ENCODE results near the gene MLLT3.

MLLT3 gene

DNA sequence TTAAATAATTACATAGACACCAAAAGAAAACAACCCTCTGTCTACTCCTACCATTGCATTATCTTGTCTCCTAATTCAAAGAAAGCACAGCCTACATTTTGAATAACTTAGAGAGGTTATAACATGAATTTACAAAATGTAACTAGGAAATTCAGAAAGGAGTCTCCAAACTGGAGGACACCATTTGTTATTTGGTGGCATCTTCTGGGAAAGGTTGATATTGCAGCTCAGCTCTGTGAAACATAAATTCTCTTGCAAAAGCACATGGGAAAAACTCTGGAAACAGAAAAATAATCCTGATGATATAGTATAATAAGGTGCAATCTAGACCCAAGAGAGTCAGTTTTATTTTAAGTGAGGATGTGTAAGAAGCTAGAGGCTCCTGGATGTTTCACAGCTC lies 215.3 kb downstream of the MLLT3 start:
- no peak for FAIRE-seq

DNA sequence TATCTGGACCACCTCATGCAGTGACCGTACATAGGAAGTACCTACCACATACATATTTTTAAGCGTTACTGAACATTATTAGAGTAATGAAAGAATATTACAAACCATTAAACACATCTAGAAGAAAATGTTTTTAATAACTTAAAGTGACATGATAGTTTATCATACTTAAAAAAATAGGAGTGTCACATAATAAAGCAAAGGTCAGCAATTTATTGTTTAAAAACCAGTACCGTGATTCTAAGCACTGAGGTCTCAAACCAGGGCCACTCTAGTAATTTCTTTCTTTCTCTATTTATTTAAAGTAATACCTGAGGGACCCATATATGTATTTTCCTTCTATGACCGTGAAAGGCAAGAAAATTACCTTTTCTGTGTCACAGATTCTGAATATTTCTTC lies 216.0 kb downstream of the MLLT3 start:
- no peak for FAIRE-seq

DNA sequence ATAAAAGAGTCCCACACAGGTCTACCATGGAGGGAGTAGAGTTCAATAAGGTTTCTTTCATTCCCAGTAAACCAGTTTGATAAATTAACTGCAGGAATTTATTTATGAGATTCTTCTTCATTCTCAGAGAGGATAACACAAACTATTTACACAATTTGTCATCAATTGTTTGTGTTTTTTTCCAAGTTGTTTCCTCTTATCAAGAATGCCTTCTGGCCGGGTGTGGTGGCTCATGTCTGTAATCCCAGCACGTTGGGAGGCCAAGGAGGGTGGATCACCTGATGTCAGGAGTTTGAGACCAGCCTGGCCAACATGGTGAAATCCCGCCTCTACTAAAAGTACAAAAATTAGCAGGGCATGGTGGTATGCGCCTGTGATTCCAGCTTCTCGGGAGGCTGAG lies 216.7 kb downstream of the MLLT3 start:
- no peak for FAIRE-seq

DNA sequence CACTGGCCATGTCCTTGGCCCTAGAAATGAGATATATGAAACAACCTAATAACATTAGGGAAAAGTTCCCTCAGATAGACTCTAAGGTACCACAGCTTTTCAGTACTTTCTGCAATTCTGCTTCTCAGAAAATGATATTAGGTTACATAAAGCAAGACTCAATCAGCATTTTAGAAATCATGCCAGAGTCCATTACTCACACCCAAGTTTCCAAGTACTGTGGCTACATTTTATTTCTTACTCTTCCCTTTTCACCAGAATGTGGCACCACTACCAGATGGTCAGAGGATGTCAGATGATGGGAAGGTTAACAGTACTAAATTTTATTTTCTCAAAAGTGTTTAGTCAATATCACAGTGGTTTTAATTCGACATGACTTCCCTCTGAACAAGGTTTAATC lies 217.2 kb downstream of the MLLT3 start:
- FAIRE-seq: no peak

GRCh38 chr9:20404192-20404813 lies 218.0 kb downstream of the MLLT3 start:
- FAIRE-seq: no peak

DNA sequence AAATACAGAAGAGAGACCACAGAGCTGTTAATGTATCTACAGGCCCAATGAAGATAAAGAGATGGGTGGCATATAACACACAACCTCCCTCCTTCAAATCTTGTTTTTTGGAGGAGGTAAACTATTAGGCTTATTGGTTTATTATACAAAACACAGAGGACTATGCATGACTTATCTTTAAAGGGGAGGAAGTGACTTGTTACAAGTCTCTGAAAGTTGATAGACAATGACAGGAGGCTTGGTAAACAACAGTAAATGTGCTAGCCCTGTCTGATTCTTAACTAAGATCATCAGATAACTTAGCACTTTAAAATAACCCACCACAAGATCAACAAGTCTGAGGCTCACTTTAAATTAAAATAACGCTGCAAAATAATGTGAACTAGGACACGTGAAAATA lies 219.0 kb downstream of the MLLT3 start:
- no peak for FAIRE-seq

- FAIRE-seq: no peak
These were observed 219.9 kb downstream of the MLLT3 start for GRCh38 chr9:20402273-20402875.

- FAIRE-seq: no peak
These were observed 223.6 kb downstream of the MLLT3 start for GRCh38 chr9:20398536-20399338.

GRCh38 chr9:20397348-20397747 lies 225.0 kb downstream of the MLLT3 start:
- FAIRE-seq: no peak

DNA sequence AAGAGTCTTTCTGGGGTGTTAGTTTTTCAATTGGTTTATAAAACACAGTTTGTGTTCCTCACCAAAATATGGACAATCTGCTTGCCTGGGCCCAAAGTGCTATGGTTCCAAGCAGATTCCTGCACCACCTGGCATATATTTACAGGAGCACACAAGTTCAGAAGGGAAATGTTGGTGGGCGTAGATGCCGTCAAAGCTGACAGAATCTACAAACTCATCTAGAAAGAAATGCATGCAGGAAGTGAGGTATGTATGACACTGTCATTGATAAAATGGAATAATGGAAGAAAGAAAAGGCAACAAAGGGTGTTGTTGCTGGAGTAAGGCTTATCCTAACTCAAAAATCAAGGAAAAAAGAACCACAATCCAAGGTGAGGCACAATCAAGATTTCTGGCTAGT lies 225.8 kb downstream of the MLLT3 start:
- no peak for FAIRE-seq

- no peak for FAIRE-seq
These were observed 226.6 kb downstream of the MLLT3 start for GRCh38 chr9:20395651-20396050.

DNA sequence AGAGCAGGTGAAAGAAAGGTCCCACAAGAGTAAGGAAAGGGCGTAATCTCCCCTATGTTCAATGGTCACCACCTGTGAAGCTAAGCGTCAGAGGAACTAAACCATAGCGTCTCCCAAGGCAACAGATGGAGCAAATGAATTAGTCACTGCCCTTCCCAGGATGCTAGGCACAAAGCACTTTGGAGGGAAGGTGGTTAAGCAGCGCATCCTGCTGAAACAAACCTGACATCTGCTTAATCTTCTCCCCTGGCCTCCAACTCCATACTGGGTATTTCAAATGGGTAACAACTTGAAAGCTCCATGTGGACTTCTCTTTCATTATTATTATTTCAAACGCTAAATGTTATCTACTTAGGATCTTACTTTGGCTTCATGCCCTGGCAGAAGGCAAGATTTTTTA lies 227.3 kb downstream of the MLLT3 start:
- no peak for FAIRE-seq

DNA sequence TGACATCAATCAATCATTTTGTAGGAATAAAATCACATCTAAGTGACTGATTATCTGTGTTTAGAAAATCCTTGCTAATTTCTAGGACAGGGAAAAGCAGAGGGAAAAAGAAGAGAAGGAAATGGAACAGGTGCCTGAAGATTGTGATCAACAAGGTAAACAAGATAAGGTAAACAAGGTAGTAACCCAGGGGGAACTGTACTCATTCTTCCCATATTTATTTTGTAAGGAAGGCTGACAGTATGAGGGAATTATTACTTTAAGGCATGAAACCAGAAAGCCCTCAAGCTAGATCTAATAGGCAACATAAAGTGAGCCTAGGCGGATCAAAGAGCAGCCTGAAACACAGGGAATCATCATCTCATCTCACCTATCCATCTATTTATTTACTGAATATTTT lies 231.1 kb downstream of the MLLT3 start:
- no peak for FAIRE-seq

- no peak for FAIRE-seq
These were observed 231.9 kb downstream of the MLLT3 start for GRCh38 chr9:20390400-20390799.

DNA sequence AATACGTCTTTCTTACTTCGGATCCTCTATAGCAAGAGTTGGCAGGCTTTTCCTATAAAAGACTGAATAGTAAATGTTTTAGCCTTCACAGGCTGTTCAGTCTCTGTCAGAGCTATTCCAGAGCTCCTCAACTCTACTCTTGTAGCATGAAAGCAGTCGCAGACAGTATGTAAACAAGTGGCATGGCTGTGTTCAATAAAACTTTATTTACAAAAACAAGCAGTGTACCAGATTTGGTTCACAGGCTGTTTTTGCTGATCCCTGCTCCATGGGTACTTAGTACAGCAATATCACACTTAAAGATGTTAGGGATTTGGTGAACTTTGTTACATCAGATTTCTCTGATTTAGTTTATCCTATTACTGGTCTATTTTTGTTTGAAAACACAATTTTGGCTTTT lies 235.2 kb downstream of the MLLT3 start:
- FAIRE-seq: no peak

DNA sequence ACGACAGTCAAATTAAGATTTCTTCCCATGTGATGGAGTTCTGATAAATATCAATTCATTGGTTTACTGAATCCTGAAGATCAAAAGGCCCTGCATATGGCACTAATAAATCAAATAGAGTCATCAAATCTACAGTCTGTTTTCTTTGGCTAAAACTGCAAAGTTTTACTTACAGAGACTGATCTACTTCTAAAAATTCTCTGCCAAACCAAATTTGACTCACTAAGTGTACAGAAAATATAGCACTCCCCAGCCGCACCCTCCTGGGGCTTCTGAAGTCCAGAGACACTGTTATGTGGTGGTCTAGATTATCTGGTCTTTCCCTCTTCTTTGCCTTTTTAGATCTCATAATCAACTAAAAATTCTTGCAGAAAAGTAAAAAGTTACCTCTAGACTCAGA lies 237.7 kb downstream of the MLLT3 start:
- FAIRE-seq: no peak

DNA sequence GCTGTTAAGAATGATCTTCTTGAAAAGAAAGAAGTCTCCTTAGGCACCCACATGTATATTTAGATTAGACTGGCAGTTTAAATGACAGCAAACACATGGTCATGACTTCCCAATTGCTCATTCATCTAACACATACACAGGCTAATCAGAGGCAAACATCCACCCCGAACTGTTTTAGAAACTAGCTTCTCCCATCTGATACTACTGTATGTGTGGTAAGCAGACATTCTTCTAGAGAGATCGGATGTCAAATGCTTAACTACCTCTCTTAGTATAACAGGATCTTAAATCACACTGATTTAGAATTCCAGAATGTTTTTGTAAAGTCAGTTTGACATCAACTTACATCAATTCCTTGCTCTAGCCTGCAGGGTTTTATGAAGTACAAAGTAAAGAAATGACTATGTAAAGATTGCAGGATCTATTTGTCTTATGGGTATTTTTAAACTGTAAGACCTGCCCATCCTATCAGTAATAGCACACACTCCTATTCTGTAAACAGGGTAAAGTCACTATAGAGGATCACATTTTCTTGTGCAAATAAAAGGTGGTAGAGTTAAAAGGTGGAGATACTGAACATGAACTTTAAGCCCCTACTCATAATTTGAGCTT lies 239.7 kb downstream of the MLLT3 start:
- no peak for FAIRE-seq

DNA sequence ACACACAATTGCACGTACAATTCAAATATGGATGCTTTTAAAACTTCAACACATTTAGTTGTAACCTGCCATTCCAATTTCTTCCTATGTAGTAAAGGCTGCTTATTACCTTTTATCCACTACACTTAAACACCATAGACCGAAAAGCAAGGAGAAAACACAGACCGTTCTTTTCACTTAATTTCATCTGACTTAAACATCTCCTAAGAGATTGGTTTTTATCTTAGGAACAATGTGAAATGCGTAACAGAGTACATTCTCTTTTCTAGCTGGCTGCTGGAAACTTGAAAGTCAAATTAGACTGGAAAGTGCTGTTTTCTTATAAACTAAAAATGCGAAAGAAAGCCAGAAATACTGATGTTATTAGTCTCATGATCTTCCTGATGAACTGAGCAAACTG lies 241.8 kb downstream of the MLLT3 start:
- FAIRE-seq: no peak

GRCh38 chr9:20379804-20380225 lies 242.5 kb downstream of the MLLT3 start:
- no peak for FAIRE-seq

- FAIRE-seq: no peak
These were observed 243.4 kb downstream of the MLLT3 start for GRCh38 chr9:20378851-20379250.

- no peak for FAIRE-seq
These were observed 244.5 kb downstream of the MLLT3 start for GRCh38 chr9:20377790-20378189.

DNA sequence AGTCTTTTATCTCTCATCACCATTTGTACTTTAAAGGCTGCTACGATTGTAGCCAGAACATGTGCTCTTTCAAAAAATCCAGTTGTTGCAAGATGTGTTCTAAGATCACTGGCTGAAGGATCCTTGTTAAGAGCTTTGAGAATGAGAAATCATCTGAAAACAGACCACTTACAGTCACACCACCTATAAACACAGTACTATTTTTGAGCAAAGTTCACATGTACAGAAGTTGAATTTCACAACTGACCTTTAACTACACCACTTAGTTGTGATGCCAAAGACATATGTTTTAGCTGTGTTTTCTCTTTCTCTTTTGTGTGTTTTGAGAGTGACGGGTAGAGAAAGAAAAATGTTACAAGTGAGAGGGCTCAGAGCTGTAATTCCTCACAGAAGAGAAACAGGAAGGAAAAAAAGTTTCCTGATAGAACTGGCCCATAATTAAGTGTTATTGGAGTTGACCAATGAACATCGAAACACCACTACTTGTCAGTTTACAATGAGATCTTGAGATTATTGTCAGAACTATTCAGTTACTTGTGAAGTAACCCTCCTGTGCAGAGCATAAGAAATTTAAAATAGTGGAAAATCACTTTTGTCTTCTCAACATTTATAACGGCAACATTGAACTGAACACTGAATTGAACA lies 245.4 kb downstream of the MLLT3 start:
- no peak for FAIRE-seq

- FAIRE-seq: no peak
These were observed 246.3 kb downstream of the MLLT3 start for GRCh38 chr9:20376042-20376441.
